ENCODE results near the gene COPS9.

The COPS9 gene

GRCh38 chr2:240136013-240136670, at the start of gene COPS9:
TSS of gene COPS9 (minus strand) at chr2:240136305. CDS start at chr2:240136284, 21 bp downstream.
- peak; percentile 73 to 79 for DNase-seq (ENCODE audit: low read depth in 2 of 2)

- no peak for DNase-seq (ENCODE audit: low read depth in 2 of 2)
Measured at GRCh38 chr2:240184656-240185055, 48.6 kb upstream of the COPS9 start.

- no peak for DNase-seq (ENCODE audit: low read depth in 2 of 2)
Measured at GRCh38 chr2:240183875-240184590, 47.9 kb upstream of the COPS9 start.

GRCh38 chr2:240183006-240183874, 47.1 kb upstream of the COPS9 start:
- no peak for DNase-seq (ENCODE audit: low read depth in 2 of 2)

GRCh38 chr2:240182476-240182875, 46.4 kb upstream of the COPS9 start:
- no peak for DNase-seq (ENCODE audit: low read depth in 2 of 2)

- no peak for DNase-seq (ENCODE audit: low read depth in 2 of 2)
Measured at GRCh38 chr2:240182001-240182400, 45.9 kb upstream of the COPS9 start.

- no peak for DNase-seq (ENCODE audit: low read depth in 2 of 2)
Measured at GRCh38 chr2:240179941-240180666, 44.0 kb upstream of the COPS9 start.

- no peak for DNase-seq (ENCODE audit: low read depth in 2 of 2)
Measured at GRCh38 chr2:240179186-240179815, 43.2 kb upstream of the COPS9 start.

GRCh38 chr2:240178564-240178963, 42.5 kb upstream of the COPS9 start:
- DNase-seq (ENCODE audit: low read depth in 2 of 2), result no peak

GRCh38 chr2:240174496-240174895, 38.4 kb upstream of the COPS9 start:
- no peak for DNase-seq (ENCODE audit: low read depth in 2 of 2)

- no peak for DNase-seq (ENCODE audit: low read depth in 2 of 2)
Measured at GRCh38 chr2:240172071-240172895, 36.2 kb upstream of the COPS9 start.

GRCh38 chr2:240170883-240171282, 34.8 kb upstream of the COPS9 start:
- DNase-seq (ENCODE audit: low read depth in 2 of 2), result no peak

GRCh38 chr2:240170354-240170735, 34.2 kb upstream of the COPS9 start:
- DNase-seq (ENCODE audit: low read depth in 2 of 2), result no peak

- DNase-seq (ENCODE audit: low read depth in 2 of 2), result no peak
Measured at GRCh38 chr2:240169486-240170353, 33.6 kb upstream of the COPS9 start.

- DNase-seq (ENCODE audit: low read depth in 2 of 2), result no peak
Measured at GRCh38 chr2:240168546-240169361, 32.6 kb upstream of the COPS9 start.

- no peak for DNase-seq (ENCODE audit: low read depth in 2 of 2)
Measured at GRCh38 chr2:240168041-240168440, 31.9 kb upstream of the COPS9 start.

- DNase-seq (ENCODE audit: low read depth in 2 of 2), result no peak
Measured at GRCh38 chr2:240167588-240167880, 31.4 kb upstream of the COPS9 start.

GRCh38 chr2:240166761-240167587, 30.9 kb upstream of the COPS9 start:
- DNase-seq (ENCODE audit: low read depth in 2 of 2), result no peak
